ENCODE measurements around the gene MAN1C1.

DNA sequence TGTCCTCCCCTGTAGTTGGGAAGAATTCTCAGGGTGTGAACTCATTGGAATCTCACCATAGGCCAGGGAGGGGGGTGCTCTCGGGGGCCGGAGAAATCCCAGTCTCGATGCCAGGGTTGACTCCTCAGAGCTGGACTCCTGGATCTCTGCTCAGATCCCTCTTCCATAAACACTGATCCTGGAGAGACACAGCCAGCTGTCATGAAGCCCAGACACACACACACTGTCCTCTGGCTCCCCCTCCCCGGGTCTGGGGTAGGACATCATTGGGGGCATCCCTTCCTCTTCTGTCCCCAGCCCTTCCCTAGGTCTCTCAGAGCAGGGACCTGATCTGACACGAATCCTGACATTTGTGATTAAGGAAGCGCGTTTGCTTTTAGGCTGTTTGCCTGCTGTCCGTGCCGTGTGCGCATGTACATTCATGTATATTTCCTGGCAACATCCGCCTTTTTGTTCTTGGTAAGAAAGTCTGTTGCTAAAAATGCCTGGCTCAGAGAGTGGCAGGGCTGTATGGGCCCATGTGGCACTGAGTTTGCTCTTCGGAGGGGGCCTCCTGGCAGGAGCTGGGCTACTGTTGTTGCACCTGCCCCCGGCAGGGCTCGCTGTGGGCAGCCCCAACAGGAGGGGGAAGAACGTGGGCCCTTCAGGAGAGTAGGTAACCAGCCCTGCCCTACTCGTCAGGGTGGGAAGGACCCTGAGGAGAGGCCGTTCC lies 138.0 kb downstream of the MAN1C1 start:
- TF ChIP-seq EZH2 (IDR thresholded peaks at IDR 0.05; ENCODE audit: borderline replicate concordance, insufficient read depth, low read depth, low read length, poor library complexity, severe bottlenecking): no peak
- TF ChIP-seq, protein P1, sequence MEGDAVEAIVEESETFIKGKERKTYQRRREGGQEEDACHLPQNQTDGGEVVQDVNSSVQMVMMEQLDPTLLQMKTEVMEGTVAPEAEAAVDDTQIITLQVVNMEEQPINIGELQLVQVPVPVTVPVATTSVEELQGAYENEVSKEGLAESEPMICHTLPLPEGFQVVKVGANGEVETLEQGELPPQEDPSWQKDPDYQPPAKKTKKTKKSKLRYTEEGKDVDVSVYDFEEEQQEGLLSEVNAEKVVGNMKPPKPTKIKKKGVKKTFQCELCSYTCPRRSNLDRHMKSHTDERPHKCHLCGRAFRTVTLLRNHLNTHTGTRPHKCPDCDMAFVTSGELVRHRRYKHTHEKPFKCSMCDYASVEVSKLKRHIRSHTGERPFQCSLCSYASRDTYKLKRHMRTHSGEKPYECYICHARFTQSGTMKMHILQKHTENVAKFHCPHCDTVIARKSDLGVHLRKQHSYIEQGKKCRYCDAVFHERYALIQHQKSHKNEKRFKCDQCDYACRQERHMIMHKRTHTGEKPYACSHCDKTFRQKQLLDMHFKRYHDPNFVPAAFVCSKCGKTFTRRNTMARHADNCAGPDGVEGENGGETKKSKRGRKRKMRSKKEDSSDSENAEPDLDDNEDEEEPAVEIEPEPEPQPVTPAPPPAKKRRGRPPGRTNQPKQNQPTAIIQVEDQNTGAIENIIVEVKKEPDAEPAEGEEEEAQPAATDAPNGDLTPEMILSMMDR (IDR thresholded peaks at IDR 0.05): no peak
